GM23338 (cell line): ENCODE results near the gene GRID2.
"Not testable (repeated sequence)": the region's sequence is repeated elsewhere in the genome, so short reads cannot be mapped to it uniquely, and the experiment has no call there.

Experiments
- CREB1 ChIP-seq: fragments of 250-450 bp; sonication (Bioruptor Pico); IDR thresholded peaks from 2 replicates; pipeline ENCODE4 v1.5.0; 2020; ENCODE audit warnings: low read depth, mild to moderate bottlenecking, moderate library complexity
- CTCF ChIP-seq, 2 experiments: fragments of 200-600 bp in 1 of 2; sonication (generic) in 1 of 2; conservative IDR thresholded peaks; 2 replicates each; pipeline versions ENCODE4 v1.5.1 to v1.6.1; 2016 to 2017; ENCODE audit warnings: antibody characterized with exemption in 2 of 2, low read depth in 2 of 2, mild to moderate bottlenecking in 2 of 2, moderate library complexity in 1 of 2
- EZH2 ChIP-seq: fragments of 200-600 bp; sonication (generic); IDR thresholded peaks from one replicate; pipeline ENCODE4 v1.8.0; 2017; ENCODE audit warnings: antibody characterized with exemption, mild to moderate bottlenecking, low read depth; ENCODE audit not compliant: unreplicated experiment
- EZH2phosphoT487 ChIP-seq: fragments of 200-600 bp; sonication (generic); IDR thresholded peaks from one replicate; pipeline ENCODE4 v1.8.1; 2018; ENCODE audit warnings: antibody characterized with exemption; ENCODE audit not compliant: unreplicated experiment
- JUNB ChIP-seq: IDR thresholded peaks from one replicate; pipeline ENCODE4 v1.6.1; 2016; ENCODE audit warnings: antibody characterized with exemption; ENCODE audit not compliant: unreplicated experiment
- POLR2AphosphoS5 ChIP-seq: IDR thresholded peaks from 2 replicates; pipeline ENCODE4 v1.6.1; 2016; ENCODE audit warnings: antibody characterized with exemption, low read depth
- REST ChIP-seq: IDR thresholded peaks from one replicate; pipeline ENCODE4 v1.6.1; 2018; ENCODE audit warnings: antibody characterized with exemption; ENCODE audit not compliant: unreplicated experiment
- STAT1 ChIP-seq: IDR thresholded peaks from one replicate; pipeline ENCODE4 v1.6.1; 2016; ENCODE audit warnings: antibody characterized with exemption; ENCODE audit not compliant: unreplicated experiment
- ZNF114 ChIP-seq: fragments of 250-450 bp; sonication (Bioruptor Pico); IDR thresholded peaks from 2 replicates; pipeline ENCODE4 v1.5.0; 2020; ENCODE audit warnings: mild to moderate bottlenecking, moderate library complexity
- ZNF331 ChIP-seq: fragments of 250-450 bp; sonication (Bioruptor Pico); IDR thresholded peaks from 2 replicates; pipeline ENCODE4 v1.5.0; 2020; ENCODE audit warnings: low read depth, mild to moderate bottlenecking, moderate library complexity
- TF ChIP-seq, protein P1 (sequence below): IDR thresholded peaks from 2 replicates; pipeline ENCODE4 v1.6.1; 2016; ENCODE audit warnings: antibody characterized with exemption
- TF ChIP-seq, protein P2 (sequence below): fragments of 250-450 bp; sonication (Bioruptor Pico); IDR thresholded peaks from 2 replicates; pipeline ENCODE4 v1.5.0; 2020; ENCODE audit warnings: mild to moderate bottlenecking, moderate library complexity

DNA sequence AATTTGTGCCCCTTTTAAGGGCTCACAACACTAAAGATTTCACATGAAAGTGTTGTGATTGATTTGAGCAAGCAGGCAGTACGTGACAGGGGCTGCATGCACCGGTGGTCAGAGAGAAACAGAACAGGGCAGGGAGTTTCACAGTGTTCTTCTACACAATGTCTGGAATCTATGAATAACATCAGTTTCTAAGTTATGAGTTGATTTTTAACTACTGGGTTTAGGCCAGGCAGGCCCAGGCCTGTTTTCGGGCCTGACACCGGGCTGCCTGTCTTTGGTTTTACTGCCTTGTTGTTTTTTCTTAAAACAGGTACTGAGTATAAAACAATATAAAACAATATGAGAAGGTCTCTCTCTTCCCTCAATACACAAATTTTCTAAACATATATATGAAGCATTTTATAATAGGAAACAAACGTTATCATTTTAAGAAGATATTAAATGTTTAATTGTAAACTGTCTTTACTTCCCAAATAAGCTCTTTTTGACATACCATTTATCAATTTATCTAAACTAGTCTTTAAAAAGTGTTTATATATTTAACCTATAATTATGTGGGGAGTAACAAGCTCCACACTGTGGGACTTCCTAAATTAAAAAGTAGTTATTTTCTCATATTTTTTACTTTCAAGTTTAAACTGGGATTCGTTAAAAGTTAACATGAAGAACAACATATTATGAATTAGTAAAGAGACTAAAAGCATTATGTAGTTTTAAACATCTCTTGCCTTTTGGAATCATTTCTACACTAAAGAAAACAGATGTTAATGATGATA, 997.2 kb downstream of the GRID2 start:
- TF ChIP-seq EZH2; CTCF (conservative IDR thresholded peaks at IDR 0.05; ENCODE audit: low read depth in 2 of 2); EZH2phosphoT487; JUNB; REST; ZNF331 (CRISPR knock-in tag); POLR2AphosphoS5; ZNF114 (CRISPR knock-in tag); CREB1 (CRISPR knock-in tag); STAT1: not testable (repeated sequence)
- TF ChIP-seq, protein P1, sequence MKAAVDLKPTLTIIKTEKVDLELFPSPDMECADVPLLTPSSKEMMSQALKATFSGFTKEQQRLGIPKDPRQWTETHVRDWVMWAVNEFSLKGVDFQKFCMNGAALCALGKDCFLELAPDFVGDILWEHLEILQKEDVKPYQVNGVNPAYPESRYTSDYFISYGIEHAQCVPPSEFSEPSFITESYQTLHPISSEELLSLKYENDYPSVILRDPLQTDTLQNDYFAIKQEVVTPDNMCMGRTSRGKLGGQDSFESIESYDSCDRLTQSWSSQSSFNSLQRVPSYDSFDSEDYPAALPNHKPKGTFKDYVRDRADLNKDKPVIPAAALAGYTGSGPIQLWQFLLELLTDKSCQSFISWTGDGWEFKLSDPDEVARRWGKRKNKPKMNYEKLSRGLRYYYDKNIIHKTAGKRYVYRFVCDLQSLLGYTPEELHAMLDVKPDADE, result not testable (repeated sequence)
- TF ChIP-seq, protein P2, sequence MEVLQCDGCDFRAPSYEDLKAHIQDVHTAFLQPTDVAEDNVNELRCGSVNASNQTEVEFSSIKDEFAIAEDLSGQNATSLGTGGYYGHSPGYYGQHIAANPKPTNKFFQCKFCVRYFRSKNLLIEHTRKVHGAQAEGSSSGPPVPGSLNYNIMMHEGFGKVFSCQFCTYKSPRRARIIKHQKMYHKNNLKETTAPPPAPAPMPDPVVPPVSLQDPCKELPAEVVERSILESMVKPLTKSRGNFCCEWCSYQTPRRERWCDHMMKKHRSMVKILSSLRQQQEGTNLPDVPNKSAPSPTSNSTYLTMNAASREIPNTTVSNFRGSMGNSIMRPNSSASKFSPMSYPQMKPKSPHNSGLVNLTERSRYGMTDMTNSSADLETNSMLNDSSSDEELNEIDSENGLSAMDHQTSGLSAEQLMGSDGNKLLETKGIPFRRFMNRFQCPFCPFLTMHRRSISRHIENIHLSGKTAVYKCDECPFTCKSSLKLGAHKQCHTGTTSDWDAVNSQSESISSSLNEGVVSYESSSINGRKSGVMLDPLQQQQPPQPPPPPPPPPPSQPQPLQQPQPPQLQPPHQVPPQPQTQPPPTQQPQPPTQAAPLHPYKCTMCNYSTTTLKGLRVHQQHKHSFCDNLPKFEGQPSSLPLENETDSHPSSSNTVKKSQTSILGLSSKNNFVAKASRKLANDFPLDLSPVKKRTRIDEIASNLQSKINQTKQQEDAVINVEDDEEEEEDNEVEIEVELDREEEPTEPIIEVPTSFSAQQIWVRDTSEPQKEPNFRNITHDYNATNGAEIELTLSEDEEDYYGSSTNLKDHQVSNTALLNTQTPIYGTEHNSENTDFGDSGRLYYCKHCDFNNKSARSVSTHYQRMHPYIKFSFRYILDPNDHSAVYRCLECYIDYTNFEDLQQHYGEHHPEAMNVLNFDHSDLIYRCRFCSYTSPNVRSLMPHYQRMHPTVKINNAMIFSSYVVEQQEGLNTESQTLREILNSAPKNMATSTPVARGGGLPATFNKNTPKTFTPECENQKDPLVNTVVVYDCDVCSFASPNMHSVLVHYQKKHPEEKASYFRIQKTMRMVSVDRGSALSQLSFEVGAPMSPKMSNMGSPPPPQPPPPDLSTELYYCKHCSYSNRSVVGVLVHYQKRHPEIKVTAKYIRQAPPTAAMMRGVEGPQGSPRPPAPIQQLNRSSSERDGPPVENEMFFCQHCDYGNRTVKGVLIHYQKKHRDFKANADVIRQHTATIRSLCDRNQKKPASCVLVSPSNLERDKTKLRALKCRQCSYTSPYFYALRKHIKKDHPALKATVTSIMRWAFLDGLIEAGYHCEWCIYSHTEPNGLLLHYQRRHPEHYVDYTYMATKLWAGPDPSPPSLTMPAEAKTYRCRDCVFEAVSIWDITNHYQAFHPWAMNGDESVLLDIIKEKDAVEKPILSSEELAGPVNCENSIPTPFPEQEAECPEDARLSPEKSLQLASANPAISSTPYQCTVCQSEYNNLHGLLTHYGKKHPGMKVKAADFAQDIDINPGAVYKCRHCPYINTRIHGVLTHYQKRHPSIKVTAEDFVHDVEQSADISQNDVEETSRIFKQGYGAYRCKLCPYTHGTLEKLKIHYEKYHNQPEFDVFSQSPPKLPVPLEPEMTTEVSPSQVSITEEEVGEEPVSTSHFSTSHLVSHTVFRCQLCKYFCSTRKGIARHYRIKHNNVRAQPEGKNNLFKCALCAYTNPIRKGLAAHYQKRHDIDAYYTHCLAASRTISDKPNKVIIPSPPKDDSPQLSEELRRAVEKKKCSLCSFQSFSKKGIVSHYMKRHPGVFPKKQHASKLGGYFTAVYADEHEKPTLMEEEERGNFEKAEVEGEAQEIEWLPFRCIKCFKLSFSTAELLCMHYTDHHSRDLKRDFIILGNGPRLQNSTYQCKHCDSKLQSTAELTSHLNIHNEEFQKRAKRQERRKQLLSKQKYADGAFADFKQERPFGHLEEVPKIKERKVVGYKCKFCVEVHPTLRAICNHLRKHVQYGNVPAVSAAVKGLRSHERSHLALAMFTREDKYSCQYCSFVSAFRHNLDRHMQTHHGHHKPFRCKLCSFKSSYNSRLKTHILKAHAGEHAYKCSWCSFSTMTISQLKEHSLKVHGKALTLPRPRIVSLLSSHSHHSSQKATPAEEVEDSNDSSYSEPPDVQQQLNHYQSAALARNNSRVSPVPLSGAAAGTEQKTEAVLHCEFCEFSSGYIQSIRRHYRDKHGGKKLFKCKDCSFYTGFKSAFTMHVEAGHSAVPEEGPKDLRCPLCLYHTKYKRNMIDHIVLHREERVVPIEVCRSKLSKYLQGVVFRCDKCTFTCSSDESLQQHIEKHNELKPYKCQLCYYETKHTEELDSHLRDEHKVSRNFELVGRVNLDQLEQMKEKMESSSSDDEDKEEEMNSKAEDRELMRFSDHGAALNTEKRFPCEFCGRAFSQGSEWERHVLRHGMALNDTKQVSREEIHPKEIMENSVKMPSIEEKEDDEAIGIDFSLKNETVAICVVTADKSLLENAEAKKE (CRISPR knock-in tag), result not testable (repeated sequence)
